HG03039 (cell line): ENCODE data around the gene PCDHGA5.
"Not testable (repeated sequence)": the region's sequence is repeated elsewhere in the genome, so short reads cannot be mapped to it uniquely, and the experiment has no call there.

Experiments
- ATAC-seq: cut with Tn5 transposase; IDR thresholded peaks from one replicate; pipeline ENCODE4 v1.9.1; 2021; ENCODE audit warnings: mild to moderate bottlenecking, moderate library complexity; ENCODE audit not compliant: unreplicated experiment

The PCDHGA5 gene

DNA sequence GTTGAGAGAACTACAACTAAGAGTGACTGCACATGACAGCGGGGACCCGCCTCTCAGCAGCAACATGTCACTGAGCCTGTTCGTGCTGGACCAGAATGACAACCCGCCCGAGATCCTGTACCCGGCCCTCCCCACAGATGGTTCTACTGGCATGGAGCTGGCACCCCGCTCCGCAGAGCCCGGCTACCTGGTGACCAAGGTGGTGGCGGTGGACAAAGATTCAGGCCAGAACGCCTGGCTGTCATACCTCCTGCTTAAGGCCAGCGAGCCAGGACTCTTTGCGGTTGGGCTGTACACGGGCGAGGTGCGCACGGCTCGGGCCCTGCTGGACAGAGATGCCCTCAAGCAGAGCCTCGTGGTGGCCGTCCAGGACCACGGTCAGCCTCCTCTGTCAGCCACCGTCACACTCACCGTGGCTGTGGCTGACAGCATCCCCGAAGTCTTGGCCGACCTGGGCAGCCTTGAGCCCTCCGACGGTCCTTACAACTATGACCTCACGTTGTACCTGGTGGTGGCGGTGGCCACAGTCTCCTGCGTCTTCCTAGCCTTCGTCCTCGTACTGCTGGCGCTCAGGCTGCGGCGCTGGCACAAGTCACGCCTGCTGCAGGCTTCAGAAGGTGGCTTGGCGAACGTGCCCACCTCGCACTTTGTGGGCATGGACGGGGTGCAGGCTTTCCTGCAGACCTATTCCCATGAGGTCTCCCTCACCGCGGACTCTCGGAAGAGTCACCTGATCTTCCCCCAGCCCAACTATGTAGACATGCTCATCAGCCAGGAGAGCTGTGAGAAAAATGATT, 20.7 kb downstream of the PCDHGA5 start:
- no peak for ATAC-seq

- ATAC-seq, result peak; percentile 49
Observed at GRCh38 chr5:141387557-141388311, 23.8 kb downstream of the PCDHGA5 start, which contains the start of gene PCDHGB4. Gene PCDHGB4 (plus strand): TSS chr5:141387698. CDS start chr5:141387885, 187 bp downstream.

- no peak for ATAC-seq
Observed at GRCh38 chr5:141388661-141389060, 24.7 kb downstream of the PCDHGA5 start.

GRCh38 chr5:141389153-141390042, 25.4 kb downstream of the PCDHGA5 start:
- no peak for ATAC-seq

DNA sequence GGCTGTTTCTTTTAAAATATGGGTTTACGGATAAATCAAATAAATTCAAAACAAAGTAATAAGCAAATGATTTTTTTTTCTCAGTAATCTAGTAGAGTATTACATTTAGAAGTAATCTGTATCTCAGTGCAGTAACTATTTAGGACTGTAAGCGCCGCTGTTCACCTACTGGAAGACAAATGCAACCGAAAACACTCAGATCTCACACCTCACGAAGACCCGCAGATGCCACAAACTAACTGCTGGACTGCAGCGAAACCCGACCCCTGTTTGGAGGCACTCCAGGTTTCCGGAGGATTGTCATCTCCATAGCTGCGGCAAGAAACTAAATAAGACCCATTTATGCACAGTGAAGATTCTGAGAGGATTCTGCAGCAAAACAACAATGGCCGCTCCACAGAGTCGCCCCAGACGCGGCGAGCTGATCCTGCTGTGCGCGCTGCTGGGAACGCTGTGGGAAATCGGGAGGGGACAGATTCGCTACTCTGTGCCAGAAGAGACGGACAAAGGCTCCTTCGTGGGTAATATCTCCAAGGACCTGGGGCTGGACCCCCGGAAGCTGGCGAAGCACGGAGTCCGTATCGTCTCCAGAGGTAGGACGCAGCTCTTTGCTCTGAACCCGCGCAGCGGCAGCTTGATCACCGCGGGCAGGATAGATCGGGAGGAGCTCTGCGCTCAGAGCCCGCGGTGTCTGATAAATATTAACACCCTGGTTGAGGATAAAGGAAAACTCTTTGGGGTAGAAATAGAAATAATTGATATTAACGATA, 28.7 kb downstream of the PCDHGA5 start, which contains the start of gene PCDHGA8:
Gene PCDHGA8, plus strand, starts transcription at position 205 of the 770 bp plus-strand sequence. Its CDS starts 181 bp downstream, at position 386.
- ATAC-seq, result no peak

- no peak for ATAC-seq
Observed at GRCh38 chr5:141393267-141393666, 29.3 kb downstream of the PCDHGA5 start.

DNA sequence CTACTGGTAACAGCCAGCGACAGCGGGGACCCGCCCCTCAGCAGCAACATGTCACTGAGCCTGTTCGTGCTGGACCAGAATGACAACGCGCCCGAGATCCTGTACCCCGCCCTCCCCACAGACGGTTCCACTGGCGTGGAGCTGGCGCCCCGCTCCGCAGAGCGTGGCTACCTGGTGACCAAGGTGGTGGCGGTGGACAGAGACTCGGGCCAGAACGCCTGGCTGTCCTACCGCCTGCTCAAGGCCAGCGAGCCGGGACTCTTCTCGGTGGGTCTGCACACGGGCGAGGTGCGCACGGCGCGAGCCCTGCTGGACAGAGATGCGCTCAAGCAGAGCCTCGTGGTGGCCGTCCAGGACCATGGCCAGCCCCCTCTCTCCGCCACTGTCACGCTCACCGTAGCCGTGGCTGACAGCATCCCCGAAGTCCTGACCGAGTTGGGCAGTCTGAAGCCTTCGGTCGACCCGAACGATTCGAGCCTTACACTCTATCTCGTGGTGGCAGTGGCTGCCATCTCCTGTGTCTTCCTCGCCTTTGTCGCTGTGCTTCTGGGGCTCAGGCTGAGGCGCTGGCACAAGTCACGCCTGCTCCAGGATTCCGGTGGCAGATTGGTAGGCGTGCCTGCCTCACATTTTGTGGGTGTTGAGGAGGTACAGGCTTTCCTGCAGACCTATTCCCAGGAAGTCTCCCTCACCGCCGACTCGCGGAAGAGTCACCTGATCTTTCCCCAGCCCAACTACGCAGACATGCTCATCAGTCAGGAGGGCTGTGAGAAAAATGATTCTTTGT, 30.6 kb downstream of the PCDHGA5 start:
- ATAC-seq, result not testable (repeated sequence)

GRCh38 chr5:141397756-141398551, 34.0 kb downstream of the PCDHGA5 start, which contains the start of gene PCDHGB5:
Gene PCDHGB5 (plus strand): TSS chr5:141397947. CDS start chr5:141398128, 181 bp downstream.
- peak; percentile 87 for ATAC-seq

GRCh38 chr5:141398608-141399007, 34.6 kb downstream of the PCDHGA5 start:
- no peak for ATAC-seq

DNA sequence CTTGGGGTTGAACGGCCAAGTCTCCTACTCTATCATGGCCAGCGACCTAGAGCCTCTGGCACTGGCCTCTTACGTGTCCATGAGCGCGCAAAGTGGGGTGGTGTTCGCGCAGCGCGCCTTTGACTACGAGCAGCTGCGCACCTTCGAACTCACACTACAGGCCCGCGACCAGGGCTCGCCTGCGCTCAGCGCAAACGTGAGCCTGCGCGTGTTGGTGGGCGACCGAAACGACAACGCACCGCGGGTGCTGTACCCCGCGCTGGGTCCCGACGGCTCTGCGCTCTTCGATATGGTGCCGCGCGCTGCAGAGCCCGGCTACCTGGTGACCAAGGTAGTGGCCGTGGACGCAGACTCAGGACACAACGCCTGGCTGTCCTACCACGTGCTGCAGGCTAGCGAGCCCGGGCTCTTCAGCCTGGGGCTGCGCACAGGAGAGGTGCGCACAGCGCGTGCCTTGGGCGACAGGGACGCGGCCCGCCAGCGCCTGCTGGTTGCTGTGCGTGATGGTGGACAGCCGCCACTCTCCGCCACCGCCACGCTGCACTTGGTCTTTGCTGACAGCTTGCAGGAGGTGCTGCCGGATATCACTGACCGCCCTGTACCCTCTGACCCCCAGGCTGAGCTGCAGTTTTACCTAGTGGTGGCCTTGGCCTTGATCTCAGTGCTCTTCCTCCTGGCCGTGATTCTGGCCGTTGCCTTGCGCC, 35.7 kb downstream of the PCDHGA5 start:
- no peak for ATAC-seq

DNA sequence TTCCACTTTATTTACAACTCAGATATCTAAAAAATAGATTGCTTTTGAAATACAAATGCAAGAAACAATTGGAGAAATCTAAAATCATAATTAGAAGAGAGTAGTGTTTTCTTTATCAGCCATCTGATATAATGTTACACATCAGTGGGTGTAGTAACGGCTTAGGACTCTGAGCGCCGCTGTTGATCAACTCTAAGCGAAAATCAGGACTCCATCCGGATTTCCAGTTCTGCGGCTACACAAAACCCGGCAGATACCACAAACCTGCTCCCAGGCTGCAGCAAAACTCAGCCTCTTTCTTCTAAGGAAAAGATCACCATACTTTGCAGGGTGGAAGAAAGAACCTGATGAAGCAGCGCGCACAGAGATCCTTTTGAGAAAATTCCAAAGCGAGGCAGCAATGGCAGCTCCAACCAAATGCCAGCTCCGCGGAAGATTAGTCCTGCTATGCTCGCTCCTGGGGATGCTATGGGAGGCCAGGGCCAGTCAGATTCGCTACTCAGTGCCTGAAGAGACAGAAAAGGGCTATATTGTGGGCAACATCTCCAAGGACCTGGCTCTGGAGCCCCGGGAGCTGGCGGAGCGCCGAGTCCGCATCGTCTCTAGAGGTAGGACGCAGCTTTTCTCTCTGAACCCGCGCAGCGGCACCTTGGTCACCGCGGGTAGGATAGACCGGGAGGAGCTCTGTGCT, 38.7 kb downstream of the PCDHGA5 start, which contains the start of gene PCDHGA9:
Gene PCDHGA9, plus strand, starts transcription at position 226 of the 691 bp plus-strand sequence. Its CDS starts 175 bp downstream, at position 401.
- no peak for ATAC-seq

- ATAC-seq, result no peak
Observed at GRCh38 chr5:141403387-141403786, 39.4 kb downstream of the PCDHGA5 start.

- not testable (repeated sequence) for ATAC-seq
Observed at GRCh38 chr5:141407790-141408505, 44.0 kb downstream of the PCDHGA5 start, which contains the start of gene PCDHGB6. Gene PCDHGB6 (plus strand): TSS chr5:141408021. CDS start chr5:141408203, 182 bp downstream.

- ATAC-seq, result no peak
Observed at GRCh38 chr5:141409598-141410306, 45.8 kb downstream of the PCDHGA5 start.

- no peak for ATAC-seq
Observed at GRCh38 chr5:141411575-141411974, 47.6 kb downstream of the PCDHGA5 start.
